Measurements from ENCODE around the gene WDR38.

The WDR38 gene

DNA sequence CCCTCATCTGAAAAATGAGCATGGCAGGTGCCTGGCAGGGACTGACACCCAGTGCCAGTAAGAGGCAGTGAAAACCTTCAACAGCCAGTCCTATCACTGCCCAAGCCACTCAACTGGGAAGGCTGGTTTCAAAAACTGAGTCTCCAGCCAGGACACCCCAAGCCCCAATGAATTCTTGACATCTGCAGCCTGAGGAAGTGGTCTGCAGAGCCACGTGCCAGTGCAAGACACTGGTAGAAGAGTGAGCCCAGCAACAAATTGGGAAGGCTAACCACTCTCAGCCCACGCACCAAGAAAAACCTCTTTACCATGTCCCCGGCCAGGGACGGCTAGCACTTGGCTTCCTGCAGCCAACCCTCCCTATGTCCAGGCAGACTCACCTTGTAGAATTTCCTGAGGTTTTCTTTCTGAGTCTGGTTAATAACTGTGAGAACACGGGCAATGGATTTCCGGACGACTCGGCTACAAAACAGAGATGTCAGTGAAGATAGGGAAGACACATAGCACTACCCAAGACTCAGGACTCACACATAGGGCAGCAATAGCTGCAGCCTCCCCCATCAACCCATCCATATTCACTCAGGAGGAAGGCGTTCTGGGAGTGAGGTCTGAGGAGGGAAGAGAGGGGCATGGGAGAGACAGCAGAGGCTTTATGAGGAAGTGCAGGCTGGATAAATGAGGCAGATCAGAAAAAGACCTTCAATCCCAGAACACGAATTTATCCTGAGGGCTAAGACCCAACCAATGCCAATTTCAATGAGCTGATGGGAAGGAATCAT, 6.7 kb downstream of the WDR38 start:
- no peak for DNase-seq

DNA sequence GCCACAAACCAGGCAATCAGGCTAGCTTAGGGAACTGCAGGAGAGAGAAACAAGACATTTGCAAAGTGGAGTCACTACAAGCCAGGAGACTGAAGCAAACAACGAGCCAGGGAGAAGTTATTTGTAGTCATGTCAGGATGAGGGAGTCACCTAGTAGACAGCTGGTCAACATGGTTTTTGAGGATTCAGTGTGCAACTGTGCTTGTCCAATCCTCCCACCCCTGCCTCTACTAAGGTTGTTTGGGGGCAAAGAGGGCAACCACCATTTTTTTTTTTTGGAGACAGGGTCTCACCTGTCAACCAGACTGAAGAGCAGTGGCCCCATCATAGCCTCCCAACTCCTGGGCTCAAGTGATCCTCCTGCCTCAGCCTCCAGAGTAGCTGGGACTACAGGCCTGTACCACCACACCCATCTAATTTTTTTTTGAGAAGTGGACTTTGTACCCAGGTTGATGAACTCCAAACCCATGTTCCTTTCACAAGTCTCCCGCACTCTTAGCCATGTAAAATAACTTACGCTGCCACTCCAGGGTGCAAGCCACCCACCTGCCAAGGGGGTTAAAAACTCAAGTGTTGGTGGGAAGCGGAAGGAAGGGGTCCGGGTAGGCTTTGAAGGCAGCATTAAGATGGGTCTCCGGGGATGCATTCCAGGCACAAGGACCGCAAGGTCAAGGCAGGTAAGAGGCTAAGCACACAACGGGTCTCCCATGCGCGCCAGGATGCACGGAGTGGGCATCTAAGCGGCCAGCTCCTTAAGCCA, 7.5 kb downstream of the WDR38 start:
- no peak for DNase-seq

DNA sequence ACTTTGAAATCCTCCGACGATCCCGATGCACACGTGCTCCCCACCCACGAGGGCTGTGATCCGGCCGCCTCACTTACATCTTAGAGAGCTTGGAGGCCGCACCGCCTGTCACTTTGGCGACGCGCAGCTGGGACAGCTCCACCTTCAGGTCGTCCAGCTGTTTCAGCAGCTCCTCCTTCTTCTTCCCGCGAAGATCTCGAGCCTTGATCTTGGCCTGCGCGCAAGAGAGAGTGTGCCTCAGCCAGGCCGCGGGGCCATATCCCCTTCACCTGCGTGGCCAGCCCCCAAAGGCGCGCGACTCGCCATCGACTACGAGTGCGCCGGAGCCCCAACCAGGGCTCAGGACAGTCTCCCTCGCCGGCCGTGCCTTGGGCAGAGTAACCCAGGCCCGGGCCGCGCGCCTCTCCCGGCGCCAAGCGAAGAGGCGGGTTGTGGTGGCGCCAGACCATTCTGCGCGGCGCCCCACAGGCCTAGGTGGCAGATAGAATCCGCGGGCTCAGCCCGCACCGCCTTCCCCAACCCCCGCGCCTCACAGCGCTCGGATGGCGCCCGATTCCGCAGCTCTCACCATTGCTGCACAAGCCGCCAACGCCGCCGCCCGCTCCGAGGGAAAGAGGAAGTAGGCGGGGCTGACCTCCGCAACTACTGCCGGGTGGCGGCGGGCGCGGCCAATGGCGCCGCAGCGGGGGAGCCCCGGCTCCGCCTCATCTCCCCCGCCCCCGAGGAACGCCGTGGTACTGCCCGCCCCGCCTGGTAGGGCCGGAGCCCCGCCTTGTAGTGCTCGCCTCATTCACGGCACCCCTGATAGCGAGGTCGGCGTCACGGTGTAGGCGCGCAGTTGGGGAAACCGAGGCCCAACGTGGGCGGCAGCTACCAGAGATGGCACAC, 8.3 kb downstream of the WDR38 start, which contains the start of the genes ARPC5L and RPL35:
Gene ARPC5L (plus strand): TSS at position 789 of the 888 bp plus-strand sequence. CDS start 7,161 bp downstream, outside the sequence.
Gene RPL35 (minus strand): TSS at position 616 of the 888 bp plus-strand sequence. CDS start 45 bp downstream, at position 571.
- peak; percentile 88 to 95 (median 92) for DNase-seq

DNA sequence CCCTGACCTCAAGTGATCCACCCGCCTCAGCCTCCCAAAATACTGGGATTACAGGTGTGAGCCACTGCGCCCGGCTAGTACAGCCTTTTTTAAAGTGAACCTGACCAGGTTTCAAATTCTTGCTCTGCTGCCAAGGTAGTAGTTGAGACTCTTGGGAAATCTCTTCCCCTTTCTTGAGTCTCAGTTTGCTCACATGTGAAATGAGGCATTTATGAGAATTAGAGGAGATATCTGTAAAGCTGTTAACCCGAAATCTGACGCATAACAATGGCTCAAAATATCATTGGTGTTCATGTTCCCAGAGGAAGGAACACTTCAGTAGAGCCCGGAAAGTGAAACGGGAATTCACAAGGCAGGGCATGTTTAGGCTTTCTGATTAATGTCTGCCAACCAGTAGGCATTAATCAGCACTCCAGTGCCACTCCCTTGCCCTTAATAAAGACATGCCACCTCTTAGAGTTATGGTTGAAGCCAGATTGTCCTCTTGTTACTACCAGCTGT, 10.2 kb downstream of the WDR38 start:
- DNase-seq, result no peak

DNA sequence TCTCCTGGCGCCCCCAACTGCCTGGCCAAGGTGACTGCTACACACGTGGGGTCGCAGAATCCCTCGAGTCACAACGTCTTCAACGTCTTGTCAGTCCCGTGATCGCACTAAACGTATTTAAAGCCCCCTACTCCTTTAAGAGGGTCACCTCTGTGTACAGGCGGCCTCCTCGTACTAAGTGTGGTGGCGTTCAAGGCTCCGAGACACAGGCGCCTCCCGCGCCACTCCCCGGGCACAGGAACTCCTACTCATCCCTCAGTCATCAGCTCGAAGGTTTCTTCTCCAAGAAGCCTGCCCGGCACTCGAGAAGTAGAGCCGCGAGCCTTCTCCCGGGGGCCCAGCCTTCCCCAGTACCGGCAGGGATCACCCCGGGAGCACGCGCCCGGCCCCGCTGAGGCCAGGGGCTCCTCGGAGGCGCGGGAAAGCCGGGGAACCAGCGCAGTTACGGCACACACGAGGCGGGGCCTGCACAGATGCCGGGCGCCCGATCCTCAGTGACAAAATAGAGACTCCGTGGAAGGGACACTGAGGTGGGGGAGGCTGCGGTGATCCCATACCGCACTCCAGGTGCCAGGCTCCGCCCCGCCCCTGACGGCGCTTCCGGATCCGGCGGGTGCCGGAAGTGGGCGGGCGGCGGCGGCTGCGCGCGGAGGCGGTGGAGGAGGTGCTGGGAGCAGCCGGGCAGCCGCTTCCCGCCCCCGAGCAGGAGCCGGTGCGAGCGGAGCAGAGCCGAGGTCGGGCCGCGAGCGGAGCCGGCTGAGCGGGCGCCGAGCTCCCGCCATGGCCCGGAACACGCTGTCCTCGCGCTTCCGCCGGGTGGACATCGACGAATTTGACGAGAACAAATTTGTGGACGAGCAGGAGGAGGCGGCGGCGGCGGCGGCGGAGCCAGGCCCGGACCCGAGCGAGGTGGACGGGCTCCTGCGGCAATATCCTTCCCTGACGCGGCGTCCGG, 15.5 kb downstream of the WDR38 start:
- DNase-seq, result peak; percentile 72 to 87 (median 79)

DNA sequence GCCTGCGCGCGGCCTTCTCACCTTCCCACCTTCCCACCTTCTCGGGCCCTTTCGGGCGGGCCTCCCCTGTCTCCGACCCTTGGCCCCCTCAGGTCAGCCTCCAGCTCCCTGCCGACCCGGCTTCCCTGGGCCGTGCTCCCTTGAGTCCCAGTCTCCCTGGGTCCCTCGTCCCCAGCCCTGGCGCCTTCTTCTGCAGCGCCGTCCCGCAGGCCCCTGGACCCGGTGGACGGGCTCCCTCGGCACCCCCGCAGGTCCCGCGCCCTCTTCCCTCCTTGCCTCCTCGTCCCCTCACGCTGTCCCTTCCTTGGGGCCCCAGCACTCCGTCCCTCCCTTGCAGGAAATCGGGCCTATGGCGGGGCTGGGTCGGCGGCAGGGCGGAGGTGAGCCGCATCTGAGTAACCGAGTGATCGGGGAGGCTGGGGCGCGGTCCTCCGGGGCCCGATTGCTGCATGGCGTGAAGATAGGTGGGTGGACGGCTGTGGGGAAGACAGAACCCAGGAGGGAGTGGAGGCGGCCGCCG, 16.3 kb downstream of the WDR38 start:
- peak in 2 of 4 experiments; percentile 32 to 41 for DNase-seq

DNA sequence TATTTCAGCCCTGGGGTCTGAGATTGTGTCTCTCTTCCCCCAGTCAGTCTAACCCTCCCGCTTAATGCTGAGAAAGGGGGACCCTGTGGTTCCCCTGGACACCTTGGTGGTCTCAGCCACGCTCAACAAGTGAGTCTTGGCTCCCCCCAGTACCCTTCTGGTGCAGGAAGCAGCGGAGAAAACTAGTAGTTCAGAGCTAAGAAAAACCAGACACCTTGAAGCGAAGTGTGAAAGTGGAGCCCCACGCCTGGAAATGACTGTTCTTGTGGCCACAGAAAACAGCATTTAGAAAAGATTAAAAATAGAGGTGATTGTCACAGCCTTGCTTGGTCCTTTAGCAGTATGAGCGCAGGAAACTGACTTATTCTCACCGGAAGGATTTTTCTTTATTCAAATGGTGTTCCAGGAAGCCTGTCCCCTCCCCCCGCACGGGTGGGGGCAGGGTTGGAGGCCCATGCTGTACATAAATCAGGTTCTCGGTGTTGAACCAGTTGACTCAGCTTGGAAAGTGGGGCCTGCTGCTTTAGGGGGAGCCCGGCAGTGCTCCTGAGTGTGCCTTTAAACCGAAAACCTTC, 16.8 kb downstream of the WDR38 start:
- DNase-seq, result peak; percentile 40 to 75 (median 56)

DNA sequence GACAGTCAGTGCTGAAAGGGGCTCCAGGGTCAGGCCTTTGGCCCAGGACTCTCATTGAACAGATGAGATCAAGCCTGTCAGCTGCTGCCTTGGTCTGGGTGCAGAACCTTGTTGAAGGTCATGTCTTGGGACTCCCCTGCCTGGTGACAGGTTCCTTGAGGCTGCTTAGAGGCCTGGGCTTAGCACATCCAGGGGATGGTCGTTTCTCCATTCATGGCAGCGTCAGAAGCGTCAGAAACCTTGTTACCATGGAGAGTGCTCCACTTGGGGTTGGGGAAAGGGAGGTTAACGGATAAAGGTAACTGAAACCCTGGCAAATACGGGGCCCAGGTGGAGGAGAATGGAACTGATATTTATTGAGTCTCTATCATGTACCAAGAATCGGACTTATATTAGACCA, 17.5 kb downstream of the WDR38 start:
- DNase-seq, result no peak

DNA sequence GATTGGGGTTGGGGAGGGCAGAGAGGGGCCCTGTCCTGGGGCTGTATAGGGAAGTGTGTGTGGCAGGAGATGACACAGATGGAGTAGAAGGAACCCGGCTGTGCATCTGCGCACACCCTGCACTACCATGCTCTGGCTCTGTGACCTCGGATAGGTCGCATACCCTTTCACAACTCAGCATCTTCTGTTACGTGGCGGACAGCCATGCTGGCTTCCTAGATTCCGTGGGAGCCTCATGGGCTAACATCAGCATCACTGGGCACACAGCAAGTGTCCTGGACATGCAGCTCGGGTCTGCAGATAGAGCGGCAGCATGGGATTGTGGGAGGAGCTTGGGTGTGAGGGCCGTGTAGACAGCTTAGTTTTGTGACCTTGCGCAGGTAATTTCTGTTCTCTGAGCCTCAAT, 17.9 kb downstream of the WDR38 start:
- DNase-seq, result no peak

DNA sequence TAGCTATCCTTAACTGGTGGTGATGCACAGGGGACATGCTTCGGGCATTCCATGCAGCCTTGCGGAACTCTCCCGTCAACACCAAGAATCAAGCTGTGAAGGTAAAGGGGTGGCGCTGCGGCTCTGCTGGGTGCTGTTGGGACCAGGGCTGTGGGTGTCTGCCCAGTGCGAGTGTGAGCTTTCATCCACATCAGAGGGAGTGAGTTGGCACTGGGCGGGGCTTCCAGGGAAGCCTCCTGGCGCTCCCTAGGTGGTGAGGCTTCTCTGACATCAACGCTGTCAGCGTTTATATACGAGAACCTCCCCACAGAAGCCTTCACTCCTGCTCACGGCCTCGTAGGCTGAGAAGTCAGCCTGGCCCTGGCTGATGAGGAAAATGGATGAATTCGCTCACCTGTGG, 20.4 kb downstream of the WDR38 start:
- DNase-seq, result no peak

DNA sequence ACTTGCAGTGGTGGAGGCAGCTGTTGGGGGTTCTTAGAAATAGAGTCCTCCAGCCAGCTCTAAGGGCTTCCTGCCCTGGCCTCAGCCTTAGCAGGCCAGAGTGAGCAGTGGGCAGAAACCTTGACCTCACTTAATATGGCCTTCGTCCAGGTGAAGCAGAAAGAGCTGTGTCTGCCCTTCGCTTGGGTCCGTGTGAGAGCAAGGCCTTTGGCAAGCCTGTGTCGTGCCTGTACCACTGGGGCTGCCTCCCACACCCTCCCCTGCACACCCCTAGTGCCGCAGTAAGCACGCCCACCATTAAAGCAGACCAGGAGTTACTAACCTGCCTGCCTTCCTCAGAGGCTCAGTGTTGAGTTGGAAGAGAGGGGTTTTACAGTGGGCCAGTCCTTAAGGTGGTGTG, 22.2 kb downstream of the WDR38 start:
- no peak for DNase-seq

DNA sequence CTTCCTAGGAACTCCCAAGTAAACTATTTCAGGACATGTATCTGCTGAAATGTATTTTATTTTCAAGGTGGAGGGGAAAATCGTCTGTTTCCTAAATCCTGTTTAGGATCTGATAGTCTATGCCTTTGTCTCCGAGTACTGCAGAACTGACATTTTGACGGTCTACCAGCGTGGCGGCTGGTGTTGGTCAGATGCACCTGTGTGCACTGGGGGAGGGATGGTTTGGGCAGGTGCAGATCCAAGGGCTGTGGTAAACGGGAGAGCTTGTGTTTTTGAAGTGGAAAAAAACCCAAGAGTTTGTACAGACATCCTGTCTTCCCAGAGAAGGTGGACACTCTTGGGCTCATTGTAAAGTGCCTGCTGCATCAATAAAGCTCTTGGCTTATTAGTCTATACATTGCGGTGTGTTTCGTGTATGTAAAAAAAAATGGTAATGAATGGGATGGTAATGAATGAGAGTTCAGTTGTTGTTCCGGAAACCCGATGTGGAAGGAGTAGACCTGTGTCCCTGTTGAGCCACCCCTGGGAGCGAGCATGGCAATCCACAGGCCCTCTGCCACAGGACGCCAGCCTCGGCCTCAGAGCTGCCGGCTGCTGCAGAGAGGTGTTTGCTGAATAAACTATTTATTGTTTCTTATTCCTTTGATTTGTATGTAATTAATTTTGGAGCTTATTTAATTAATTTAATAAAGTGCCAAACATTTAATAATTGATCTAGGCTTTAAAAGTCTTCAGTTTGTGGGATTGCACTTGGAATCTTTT, 23.9 kb downstream of the WDR38 start:
- DNase-seq, result no peak

DNA sequence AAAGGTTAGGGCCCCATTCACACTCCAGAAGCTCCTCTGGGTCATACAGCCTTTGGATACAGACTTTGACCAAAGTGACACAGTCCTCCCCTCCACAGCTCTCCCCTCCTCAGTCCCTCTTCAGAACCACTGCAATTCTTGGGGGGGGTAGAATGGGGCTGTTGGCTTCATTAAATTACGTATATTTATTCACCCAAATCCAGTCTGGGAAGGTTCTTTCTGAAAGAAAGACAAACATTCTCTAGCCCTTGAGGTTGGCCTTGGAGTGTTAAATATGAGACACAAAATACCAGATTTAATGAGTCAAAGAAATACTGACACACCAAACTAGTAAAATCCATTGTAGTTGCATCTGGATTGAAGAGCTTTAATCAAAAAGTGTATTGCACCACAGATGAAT, 24.8 kb downstream of the WDR38 start:
- no peak for DNase-seq

DNA sequence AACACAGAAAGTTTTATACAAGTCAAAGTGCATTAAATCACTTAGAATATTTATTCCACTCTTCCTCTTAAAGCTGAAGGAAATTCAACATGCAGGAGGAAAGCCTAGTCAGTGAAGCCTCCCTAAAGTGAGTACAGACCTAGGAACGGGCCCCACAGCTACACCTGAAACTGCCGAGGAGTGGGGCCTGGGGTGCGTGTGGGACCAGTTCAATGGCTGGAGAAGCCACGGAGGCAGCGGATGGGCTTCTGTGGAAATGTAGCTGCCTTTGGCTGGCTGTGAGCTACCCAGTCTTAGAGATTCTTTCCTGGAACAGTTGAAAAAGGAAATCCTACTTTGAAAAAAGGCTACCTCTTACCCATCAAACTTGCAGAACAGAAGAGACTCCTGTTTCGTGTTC, 25.3 kb downstream of the WDR38 start:
- no peak for DNase-seq

DNA sequence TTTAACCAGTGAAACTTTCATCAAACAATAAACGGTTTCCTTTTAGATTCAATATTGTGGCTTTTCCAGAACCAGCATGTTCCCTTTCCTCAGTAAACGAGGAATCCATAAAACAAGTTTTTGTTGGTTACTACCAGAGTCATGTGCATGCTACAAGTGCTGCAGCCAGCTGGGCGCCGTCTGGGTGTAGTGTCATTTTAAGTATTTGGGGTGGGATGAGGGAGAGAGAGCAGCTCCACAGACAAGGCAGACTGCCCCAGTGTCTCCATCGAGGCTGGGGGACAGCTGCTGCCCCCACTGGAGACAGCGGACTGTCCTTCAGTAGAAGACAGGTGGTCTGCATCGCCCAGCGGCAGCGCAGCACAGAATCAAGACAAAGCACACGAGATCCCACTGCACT, 26.0 kb downstream of the WDR38 start:
- no peak for DNase-seq

DNA sequence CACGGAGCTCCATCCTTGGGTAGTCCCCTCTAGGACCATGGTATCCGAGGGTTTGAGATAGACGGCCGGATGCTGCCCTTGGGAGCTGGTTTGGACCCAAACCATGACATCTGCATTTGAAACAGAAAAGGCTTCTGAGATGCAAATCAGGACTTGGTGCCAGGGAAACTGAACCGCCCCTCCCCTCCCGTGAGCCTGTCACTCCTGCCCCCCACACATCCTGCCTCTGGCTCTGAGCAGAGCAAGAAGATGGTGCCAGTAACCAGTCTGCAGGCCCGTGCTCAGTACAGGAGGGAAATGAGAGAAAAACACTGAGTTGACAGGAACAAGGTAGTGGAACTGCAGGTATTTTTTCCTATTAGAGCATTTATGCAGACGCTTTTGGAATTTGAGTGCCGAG, 27.2 kb downstream of the WDR38 start:
- DNase-seq, result no peak

DNA sequence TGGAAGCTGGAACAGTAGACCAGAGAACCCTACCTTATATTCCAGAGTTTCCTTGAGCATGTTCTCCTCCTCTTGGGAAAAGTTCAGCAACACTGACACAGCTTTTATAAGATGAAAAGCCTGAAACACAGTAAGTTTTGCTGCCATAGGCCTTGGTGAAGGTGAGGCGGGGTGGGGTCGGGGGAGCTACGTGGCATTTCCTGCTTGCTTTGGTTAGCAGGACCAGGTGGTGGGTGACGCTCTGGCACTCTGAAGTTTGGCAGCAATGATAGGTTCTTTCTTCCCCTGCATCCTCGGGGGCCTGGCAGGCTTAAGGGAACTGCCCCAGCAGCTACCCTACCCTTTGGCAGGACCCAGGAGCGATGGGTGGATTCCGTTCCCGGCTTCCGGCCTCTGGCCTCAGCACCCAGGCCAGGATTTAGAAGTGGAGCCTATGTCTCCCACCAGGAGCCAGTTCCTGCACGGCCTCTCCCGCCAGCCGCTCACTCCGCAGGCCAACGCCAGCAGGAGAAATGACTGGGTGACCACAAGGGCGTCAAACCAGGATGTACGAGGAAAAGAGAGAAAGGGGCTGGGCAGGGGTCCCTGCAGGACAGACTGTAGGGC, 28.0 kb downstream of the WDR38 start:
- no peak for DNase-seq

DNA sequence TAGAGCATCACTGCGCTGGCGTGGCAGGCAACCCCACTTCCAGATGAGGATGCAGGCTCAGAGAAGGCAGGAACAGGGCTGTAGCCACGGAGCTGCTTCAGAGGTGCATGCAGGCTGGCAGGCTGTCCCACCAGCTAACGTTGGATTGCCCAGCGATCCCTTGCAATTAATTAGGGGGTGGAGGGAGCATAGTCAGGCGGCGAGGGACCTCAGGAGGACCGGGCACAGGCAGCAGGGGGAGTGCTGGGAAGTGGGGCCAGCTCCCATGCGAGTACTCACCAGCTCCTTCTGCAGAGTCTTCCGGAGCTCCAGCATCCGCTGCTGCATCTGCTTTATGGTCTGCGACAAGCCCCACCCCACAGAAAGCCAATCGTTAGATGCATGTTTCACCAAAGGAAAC, 29.0 kb downstream of the WDR38 start:
- no peak for DNase-seq

DNA sequence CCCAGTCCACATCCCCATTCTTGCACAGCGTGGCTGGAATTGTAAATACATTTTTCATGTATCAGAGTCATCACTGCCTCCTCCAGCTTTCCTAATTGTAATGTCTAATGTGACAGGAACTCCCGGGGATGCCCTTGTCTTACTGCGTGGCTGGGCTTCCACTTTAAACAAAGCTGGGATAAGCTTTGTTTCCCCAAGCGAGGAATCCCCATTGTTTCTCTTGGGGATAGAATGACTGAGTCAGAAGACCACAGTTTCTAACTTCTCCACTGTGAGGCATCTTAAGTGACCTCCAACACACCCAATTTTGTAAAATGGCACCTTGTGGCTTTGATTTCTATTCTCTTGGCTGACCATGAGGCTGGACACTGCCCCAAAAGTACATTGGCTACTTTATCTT, 31.1 kb downstream of the WDR38 start:
- DNase-seq, result no peak

DNA sequence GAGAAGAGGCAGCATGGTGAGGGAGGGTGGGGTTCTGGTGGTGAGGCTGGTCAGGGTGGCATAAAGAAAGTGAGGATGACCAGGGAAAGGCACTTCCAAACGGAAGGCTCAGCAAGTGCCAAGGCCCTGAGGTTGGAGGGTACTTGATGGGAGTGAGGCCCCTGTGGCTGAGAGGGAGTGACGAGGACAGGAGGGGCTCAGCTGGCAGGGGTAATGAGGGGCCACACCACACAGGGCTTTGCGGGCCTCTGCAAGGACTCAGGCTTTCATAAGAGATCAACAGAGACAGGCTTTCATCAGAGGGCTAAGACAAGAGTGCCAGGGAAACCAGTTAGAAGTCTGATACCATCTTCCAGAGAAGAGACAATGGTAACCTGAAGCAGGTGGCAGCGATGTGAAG, 32.3 kb downstream of the WDR38 start:
- DNase-seq, result no peak

Measured in activated naive CD4-positive, alpha-beta T cell (primary cell).